ENCODE results near the gene C20orf204.

GRCh38 chr20:64063389-64064144 lies 27.6 kb downstream of the C20orf204 start:
- TF ChIP-seq CBX3 (IDR thresholded peaks at IDR 0.05; ENCODE audit: borderline replicate concordance, low read depth) (no peak), HCFC1 (IDR thresholded peaks at IDR 0.05; ENCODE audit: low read length) (no peak), BRCA1 (IDR thresholded peaks at IDR 0.05; ENCODE audit: low read depth, low read length) (no peak), CTCF (IDR thresholded peaks at IDR 0.05 in 2 of 3, conservative IDR thresholded peaks at IDR 0.05 in 1 of 3; ENCODE audit: control insufficient read depth in 2 of 3, extremely low read depth in 1 of 3, insufficient read depth in 1 of 3, low read depth in 3 of 3, low read length in 3 of 3) (no peak), JUND (IDR thresholded peaks at IDR 0.05; ENCODE audit: low read depth, low read length) (no peak), POLR2A (IDR thresholded peaks at IDR 0.05; ENCODE audit: low read depth, low read length) (no peak), POLR2AphosphoS5 (IDR thresholded peaks at IDR 0.05; ENCODE audit: low read length) (no peak), TCF7 (IDR thresholded peaks at IDR 0.05; ENCODE audit: borderline replicate concordance) (no peak), ZNF274 (IDR thresholded peaks at IDR 0.05; ENCODE audit: insufficient read depth, insufficient read length) (no peak)

Measured in GM12878 (cell line).